Left cardiac atrium (tissue), 4 donors: ENCODE data around the gene RPL27. TPM values are rescaled to one million over a fixed set of nuclear protein-coding genes. Genes with fewer than 3 reads are reported as not detected.

Experiments used
- ATAC-seq, 2 donors: fragments of 200-7000 bp; cut with Tn5 transposase; one replicate each; pipeline ENCODE4 v1.9.1; 2020; ENCODE audit warnings: mild to moderate bottlenecking in 2 of 2, moderate library complexity in 2 of 2
- DNase-seq: peaks from one replicate; pipeline ENCODE4 v3.0.0-alpha.2; 2020
- intact Hi-C, 2 donors: fragments of 100-400 bp; cut with DNase I; formaldehyde crosslinking; loops; one replicate each; pipeline versions ENCODE4 v1.14.1 to v1.15.1; 2022 to 2023
- total RNA-seq, 2 donors: library from RNA; stranded (reverse); fragmentation: NEBNext Ultra II Directional; extraction: Animal tissue kit (Norgen Biotek cat#: 25700); gene quantifications; one replicate each; pipeline ENCODE4 v1.2.1, GENCODE V29; 2021
- donor health status: DM: no; HTN: yes; CAD: no.
- donor health status: DM: no; HTN: yes; CAD: no; lungs with severe emphysema.
- donor health status: DM: yes; HTN: yes; CAD: no.
- donor health status: Dilated cardiomyopathy.

RPL27 gene
- total RNA-seq, 2 donors from 2014 or later: 722 to 820 TPM

DNA sequence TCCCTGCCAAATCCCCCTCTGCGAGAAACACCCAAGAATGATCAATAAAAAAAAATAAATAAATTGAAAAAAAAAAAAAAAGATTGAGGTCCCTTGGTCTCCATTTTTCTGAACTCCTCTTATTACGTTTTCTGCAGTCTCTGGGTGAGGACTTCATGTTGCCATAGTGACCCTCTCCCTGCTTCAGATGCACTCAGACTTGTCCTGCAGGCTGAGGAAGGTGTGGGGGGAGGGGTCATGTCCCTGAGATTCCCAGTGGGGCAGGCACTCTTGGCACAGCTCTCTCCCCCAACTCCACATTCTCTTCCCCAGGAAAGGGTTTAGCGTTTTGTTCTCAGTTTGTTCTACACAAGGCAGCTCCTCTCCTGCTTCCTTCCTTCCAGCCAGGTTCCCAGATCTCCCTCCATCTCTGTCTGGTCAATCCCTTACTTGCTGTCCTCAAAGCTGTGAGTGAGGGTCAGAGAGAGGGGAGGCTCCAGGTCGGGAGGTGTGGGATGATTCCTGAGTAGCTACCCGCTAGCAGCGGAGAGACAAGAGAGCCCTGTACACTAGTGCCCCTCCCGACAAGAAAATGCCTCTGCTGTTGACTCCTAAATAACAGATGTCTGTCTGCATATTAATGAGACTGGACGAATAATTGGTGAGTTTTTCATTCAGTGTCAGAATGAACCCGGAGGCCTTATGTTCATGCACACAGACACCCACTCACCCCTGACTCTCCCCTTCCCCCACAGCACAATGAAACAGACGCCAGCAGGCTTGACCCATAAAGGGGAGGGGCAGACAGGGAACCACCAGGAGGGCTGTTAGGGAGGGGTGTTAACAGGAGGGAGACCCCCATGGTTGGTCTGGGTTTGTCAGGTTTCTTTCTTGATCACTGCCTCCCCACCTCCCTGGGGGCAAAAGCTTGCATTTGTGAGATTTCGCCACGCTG is 36.0 kb downstream of the RPL27 start:
- ATAC-seq (no peak), DNase-seq (no peak)
- intact Hi-C loops: no loop called here

DNA sequence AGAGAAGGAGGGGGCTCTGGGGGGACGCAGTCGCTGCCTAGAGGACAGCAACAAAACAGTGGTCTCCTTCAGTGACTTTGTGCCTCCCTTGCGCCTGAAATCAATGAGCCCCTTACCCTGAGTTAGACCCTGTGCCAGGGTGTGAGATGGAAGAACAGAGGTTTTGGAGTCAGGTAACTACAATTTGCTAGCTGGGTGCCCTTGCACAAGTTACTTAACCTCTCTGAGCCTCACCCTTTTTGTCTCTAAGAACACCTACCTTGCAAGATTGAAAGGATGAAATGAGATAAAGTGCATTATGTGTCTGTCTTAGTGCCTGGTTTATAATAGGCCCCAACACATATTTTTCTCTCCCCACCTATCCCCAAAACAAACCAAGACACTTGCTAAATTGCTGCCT is 36.7 kb downstream of the RPL27 start:
- DNase-seq: no peak
- intact Hi-C loops: no loop called here
- no peak for ATAC-seq

DNA sequence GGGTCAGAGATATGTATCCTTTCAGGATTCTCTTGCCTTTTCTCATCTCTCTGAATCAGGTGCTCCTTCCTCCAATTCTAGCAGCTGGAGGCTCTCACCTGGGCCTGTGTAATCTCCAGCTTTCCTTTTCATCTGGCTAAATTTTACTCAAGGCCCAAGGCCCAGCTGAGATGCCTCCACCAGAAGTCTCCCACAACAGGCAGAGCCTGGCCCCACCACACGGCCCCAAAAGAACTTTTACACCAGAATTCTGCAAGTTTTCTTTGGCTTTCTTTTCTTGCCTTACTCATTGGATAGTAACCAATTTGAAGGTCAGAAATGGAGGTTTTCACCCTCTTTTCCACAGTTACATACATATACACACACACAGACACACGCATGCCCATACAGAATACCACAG is 41.4 kb downstream of the RPL27 start:
- no peak for ATAC-seq
- intact Hi-C loops: no loop called here
- no peak for DNase-seq

DNA sequence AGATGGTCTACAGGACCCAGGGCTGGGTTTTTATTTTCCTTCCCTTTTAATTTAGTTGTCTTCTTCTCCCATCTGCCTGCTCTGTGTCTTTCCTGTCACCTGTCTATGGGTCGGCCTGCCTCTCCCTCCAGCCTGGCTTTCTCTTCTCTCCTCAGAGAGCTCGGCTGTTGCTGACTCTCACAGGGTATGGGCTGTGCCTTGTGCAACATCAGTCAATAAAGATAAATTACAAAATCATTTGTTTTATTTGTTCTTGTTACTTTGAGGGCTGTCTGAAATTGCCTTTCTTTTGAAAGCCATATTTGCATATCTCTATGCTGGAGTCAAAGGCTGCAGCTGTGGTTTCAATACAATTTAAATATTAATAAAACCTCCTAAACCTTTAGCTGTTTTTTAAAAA is 42.4 kb downstream of the RPL27 start:
- intact Hi-C loops: no loop called here
- DNase-seq (no peak), ATAC-seq (no peak)

DNA sequence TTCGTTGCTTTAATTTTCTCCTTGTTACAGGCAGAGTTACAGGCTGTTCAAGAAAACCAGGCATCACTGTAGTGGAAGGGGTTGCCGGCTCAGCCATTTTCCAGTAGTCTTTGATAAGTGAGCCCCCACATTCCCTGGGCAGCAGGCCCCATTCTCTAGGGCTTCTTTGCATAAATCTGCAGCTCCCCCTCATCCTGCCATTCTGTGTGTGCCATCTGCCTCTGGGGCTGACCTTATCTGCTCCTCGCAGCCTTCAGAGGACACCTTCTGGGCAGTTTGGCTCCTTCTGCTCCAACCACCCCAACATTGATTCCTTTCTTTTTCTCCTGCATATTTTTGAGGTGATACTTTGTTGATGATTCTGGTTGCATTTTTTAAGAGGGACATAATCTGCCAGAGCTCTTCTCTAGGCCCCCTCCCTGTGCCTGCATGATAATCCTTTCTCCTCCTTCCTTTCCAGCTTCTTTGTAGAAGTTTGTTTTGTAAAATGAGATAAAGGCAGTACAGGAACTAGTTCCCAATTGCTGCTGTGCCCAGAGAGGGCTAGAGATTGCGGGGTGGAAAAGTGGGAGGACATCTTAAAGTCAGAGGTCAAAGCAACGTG is 43.9 kb downstream of the RPL27 start:
- ATAC-seq (no peak), DNase-seq (no peak)
- intact Hi-C loops: no loop called here

DNA sequence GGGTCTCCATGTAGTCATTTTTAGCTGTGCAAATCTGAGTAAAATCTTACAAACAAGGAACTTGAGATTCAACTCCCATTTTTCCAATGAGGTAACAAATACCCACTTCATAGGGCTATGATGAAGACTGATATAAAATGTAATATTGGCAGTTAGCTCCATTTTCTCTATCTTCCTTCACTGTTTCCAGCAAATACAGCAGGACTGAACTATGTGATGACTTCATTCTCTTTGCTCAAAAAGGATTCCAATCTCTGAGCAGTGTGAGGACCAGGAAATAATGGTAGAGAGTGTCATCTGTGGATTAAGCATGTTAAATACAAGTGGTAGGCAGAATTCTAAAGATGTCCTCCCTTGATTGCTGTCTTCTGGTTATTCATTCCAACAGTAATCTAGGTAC is 45.1 kb downstream of the RPL27 start:
- no peak for ATAC-seq
- no peak for DNase-seq
- intact Hi-C loops: no loop called here

DNA sequence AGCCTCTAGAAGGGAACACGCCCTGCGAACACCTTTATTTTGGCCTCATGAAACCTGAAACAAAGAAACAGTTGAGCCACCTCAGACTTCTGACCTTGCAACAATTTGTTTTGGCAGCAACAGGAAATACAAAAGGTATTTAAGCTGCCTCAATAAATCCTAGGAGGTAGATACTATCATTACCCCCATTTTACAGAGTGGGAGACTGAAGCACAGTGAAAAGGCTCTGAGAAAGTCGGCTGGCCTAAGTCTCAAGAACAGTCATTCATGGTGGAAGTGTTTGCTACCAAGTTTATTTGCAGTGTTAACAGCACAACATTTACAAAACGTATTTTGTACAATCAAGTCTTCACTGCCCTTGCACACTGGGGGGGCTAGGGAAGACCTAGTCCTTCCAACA is 45.8 kb downstream of the RPL27 start:
- intact Hi-C loops: no loop called here
- no peak for ATAC-seq
- DNase-seq: no peak

DNA sequence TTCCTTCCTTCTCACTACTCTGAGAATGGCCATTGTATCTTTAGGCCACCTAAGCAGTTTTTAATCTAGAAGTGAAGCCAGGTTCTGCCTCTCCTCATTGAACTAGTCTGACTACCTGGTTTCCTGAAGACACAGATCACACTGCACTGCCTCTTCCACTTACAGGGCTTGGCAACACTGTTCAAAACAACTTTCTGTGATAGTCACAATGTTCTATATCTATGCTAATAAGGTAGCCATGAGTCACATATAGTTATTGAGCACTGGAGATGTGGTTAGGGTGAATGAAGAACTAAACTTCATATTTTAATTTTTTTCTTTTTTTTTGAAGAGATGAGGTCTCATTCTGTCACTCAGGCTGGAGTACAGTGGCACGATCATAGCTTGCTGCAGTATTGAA is 53.8 kb downstream of the RPL27 start:
- DNase-seq (no peak), ATAC-seq (no peak)
- intact Hi-C loops: no loop called here

Other genes with a start within 250 kb of the RPL27 start
- gene RAMP2, start 237.2 kb upstream of the RPL27 start, total RNA-seq: 10 to 100 TPM; 40.9 to 49.7 TPM
- 10 to 100 TPM; 30.0 to 32.1 TPM for gene VPS25, start 225.0 kb upstream of the RPL27 start, total RNA-seq
- not detected for gene WNK4, start 217.8 kb upstream of the RPL27 start, total RNA-seq
- gene COA3, start 199.7 kb upstream of the RPL27 start, total RNA-seq: 10 to 100 TPM; 60.3 to 63.9 TPM
- under 1 TPM in 1 of 2 donors, not detected in 1; 0.44 TPM for gene CNTD1, start 199.6 kb upstream of the RPL27 start, total RNA-seq
- gene BECN1, start 174.1 kb upstream of the RPL27 start, total RNA-seq: 10 to 100 TPM; 63.5 to 72.5 TPM
- gene PSME3, start 165.0 kb upstream of the RPL27 start, total RNA-seq: 10 to 100 TPM; 67.8 to 83.3 TPM
- 1 to 10 TPM; 1.6 to 3.8 TPM for gene AOC2, start 153.8 kb upstream of the RPL27 start, total RNA-seq
- gene AOC3, start 147.2 kb upstream of the RPL27 start, total RNA-seq: 10 to 100 TPM; 56.6 to 96.4 TPM
- not detected for gene G6PC1, start 97.6 kb upstream of the RPL27 start, total RNA-seq
- 10 to 100 TPM; 23.5 to 34.5 TPM for gene AARSD1, start 34.0 kb upstream of the RPL27 start, total RNA-seq
- 10 to 100 TPM; 37.8 to 49.4 TPM for gene PTGES3L, start 18.3 kb upstream of the RPL27 start, total RNA-seq
- 10 to 100 TPM in 1 of 2 donors, 1 to 10 TPM in 1; 9.3 to 14.5 TPM for gene RUNDC1, start 17.9 kb upstream of the RPL27 start, total RNA-seq
- 10 to 100 TPM; 19.4 to 23.7 TPM for gene IFI35, start 8.4 kb downstream of the RPL27 start, total RNA-seq
- 100 to 1,000 TPM; 115 to 118 TPM for gene VAT1, start 24.0 kb downstream of the RPL27 start, total RNA-seq
- gene RND2, start 26.8 kb downstream of the RPL27 start, total RNA-seq: 1 to 10 TPM; 1.6 to 1.8 TPM
- gene BRCA1, start 126.9 kb downstream of the RPL27 start, total RNA-seq: 1 to 10 TPM; 2.9 to 7.9 TPM
- gene NBR1, start 172.8 kb downstream of the RPL27 start, total RNA-seq: 10 to 100 TPM; 71.9 to 87.2 TPM
- 1 to 10 TPM; 7.6 to 8.4 TPM for gene TMEM106A, start 213.5 kb downstream of the RPL27 start, total RNA-seq
- not detected for gene CCDC200, start 230.2 kb downstream of the RPL27 start, total RNA-seq
- over 10,000 TPM in 1 of 2 donors, 1,000 to 10,000 TPM in 1; 5,669 to 12,300 TPM for gene RNU2-1, start 235.6 kb downstream of the RPL27 start, total RNA-seq